Measurements from ENCODE around the gene SLC29A3.

The SLC29A3 gene

DNA sequence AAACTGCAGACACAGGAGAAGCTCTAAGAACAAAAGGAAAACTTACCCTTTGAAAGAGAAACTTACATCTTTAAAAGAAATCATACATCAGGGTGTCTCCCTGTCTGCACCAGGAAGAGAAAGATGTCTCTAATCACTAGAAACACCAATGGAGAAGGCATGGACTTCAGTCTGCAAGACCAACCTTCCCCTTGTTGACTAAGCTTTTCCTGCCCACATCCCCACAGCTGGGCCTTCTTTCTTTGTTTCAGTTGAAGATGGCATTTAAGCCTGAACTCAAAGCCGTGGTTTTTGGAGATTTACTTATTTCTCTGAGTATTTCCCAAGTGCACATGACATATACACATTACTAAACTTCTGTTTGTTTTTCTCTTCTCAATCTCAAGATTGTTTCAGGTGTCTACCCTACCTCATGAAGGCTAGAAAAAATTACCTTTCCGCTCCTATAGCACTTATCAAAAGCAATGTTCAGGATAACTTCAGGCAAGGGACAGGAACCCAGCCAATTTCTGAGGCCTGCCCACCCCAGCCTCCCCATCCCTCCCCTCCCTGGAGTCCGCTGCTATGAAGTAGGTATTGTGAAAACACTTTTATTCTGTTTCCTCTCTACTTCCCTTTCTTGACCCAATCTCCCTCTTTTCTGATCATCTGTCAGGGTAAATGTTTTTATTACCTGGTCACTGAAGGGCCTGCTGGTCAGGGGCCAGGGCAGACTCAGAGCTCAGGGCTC, 2.8 kb upstream of the SLC29A3 start:
- H3K4me1 Mint-ChIP-seq (ENCODE audit: low read depth): peaks cover 25% of the 10 kb centered on the region

GRCh38 chr10:71316786-71317160, 2.3 kb upstream of the SLC29A3 start:
- H3K4me1 Mint-ChIP-seq (ENCODE audit: low read depth): peaks cover 25% of the 10 kb centered on the region

More for the DNA sequence above, 2.8 kb upstream of the SLC29A3 start:
- Mint-ChIP-seq H3K4me3 (no peak overlapping the region), H3K9me3 (no peaks in the 10 kb centered on the region), H3K27me3 (ENCODE audit: low read depth) (peaks cover 18% of the 10 kb centered on the region), H3K27ac (no peak overlapping the region), H3K36me3 (ENCODE audit: low read depth) (no peaks in the 10 kb centered on the region)

GRCh38 chr10:71317739-71318138, 1.3 kb upstream of the SLC29A3 start:
- Mint-ChIP-seq H3K27ac (no peak overlapping the region), H3K4me3 (no peak overlapping the region), H3K36me3 (ENCODE audit: low read depth) (no peaks in the 10 kb centered on the region), H3K27me3 (ENCODE audit: low read depth) (peaks cover 7% of the 10 kb centered on the region), H3K4me1 (ENCODE audit: low read depth) (peaks cover 25% of the 10 kb centered on the region), H3K9me3 (no peaks in the 10 kb centered on the region)

More at GRCh38 chr10:71316786-71317160, 2.3 kb upstream of the SLC29A3 start:
- H3K27me3 Mint-ChIP-seq (ENCODE audit: low read depth): peaks cover 14% of the 10 kb centered on the region
- no peak overlapping the region for H3K4me3 Mint-ChIP-seq
- H3K27ac Mint-ChIP-seq: no peak overlapping the region
- H3K9me3 Mint-ChIP-seq: no peaks in the 10 kb centered on the region
- H3K36me3 Mint-ChIP-seq (ENCODE audit: low read depth): no peaks in the 10 kb centered on the region

DNA sequence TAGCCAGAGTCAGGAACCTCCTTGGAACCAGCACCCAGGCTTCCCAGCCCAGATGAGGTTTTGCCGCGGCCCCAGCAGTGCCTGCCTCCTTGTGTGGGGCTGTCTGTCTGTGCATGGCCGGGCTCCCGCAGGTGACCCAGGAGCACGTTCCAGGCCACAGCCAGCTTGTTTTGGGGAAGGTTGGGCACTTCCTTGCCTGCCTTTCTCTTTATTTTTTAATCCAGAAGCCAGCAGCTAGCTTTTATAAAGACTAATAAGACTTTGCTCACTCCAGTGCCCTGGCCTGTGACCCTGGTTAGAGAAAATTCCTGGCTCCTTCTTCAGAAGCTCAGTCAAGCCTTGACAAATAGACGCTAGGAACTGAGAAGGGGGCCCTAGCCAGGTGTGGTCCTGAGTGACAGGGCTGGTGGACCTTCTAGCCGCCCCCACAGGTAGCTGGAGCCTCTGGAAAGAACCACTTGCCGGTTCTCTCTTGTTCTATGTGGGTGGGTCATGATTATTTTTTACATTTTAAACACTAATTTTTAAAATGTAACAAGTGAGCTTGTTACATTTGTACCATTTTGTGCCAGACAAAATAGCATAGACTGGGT, 837 bp downstream of the SLC29A3 start:
- peak overlapping the region; percentile 80 for H3K27ac Mint-ChIP-seq

DNA sequence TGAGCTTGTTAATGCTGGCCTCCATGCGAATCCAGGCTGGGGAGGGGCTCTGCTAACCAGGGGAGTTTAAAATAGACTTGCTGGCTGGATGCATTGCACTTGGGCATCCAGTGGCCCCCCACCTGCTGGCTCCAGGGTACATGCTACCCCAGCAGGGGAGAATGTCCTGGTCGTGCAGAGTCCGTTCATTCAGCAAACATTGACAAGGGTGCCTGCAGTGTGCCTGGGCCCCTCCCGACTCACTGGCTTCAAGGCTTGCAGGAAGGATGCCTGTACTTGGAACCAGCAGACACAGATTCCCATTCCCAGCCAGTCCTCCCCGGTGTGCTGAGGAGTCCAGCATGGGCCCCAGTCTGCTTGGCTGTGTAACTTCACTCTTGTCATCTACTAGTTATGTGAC, 1.5 kb downstream of the SLC29A3 start:
- Mint-ChIP-seq H3K4me1 (ENCODE audit: low read depth) (peaks cover 24% of the 10 kb centered on the region), H3K27me3 (ENCODE audit: low read depth) (no peaks in the 10 kb centered on the region)

More for the DNA sequence above, 837 bp downstream of the SLC29A3 start:
- no peaks in the 10 kb centered on the region for H3K9me3 Mint-ChIP-seq
- H3K4me3 Mint-ChIP-seq: peak overlapping the region; percentile 92
- H3K27me3 Mint-ChIP-seq (ENCODE audit: low read depth): no peaks in the 10 kb centered on the region
- H3K4me1 Mint-ChIP-seq (ENCODE audit: low read depth): peaks cover 25% of the 10 kb centered on the region
- H3K36me3 Mint-ChIP-seq (ENCODE audit: low read depth): peaks cover 5% of the 10 kb centered on the region

GRCh38 chr10:71321386-71321785, 2.3 kb downstream of the SLC29A3 start:
- Mint-ChIP-seq H3K4me1 (ENCODE audit: low read depth) (peaks cover 17% of the 10 kb centered on the region), H3K27me3 (ENCODE audit: low read depth) (no peaks in the 10 kb centered on the region), H3K4me3 (no peak overlapping the region), H3K27ac (no peak overlapping the region), H3K9me3 (no peaks in the 10 kb centered on the region), H3K36me3 (ENCODE audit: low read depth) (peaks cover 5% of the 10 kb centered on the region)

More for the DNA sequence above, 1.5 kb downstream of the SLC29A3 start:
- Mint-ChIP-seq H3K36me3 (ENCODE audit: low read depth) (peaks cover 5% of the 10 kb centered on the region), H3K9me3 (no peaks in the 10 kb centered on the region), H3K4me3 (no peak overlapping the region), H3K27ac (no peak overlapping the region)

- Mint-ChIP-seq H3K36me3 (ENCODE audit: low read depth) (peaks cover 5% of the 10 kb centered on the region), H3K9me3 (no peaks in the 10 kb centered on the region), H3K4me3 (no peak overlapping the region), H3K27me3 (ENCODE audit: low read depth) (no peaks in the 10 kb centered on the region), H3K27ac (no peak overlapping the region), H3K4me1 (ENCODE audit: low read depth) (peaks cover 7% of the 10 kb centered on the region)
Observed at GRCh38 chr10:71323407-71323806, 4.3 kb downstream of the SLC29A3 start.

DNA sequence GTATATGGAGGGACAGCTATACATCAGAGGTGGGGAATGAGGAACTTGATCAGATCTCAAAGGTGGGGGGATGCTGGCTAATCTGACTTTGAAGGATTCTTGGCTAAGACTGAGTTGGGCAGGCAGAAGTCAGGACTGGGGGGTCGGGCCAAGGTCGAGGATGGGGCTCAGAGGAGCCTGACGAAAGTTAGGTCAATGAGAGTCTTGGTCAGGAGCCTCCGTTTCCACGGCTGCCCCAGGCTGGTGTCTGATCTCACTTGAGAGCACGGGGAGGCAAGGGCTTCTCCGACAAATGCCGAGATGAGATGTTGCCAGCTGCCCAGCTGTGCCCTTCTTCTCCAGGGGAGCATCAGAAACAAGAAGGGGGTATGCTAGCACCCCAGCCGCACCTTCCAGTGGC, 5.7 kb downstream of the SLC29A3 start:
- no peaks in the 10 kb centered on the region for H3K9me3 Mint-ChIP-seq
- peaks cover 3% of the 10 kb centered on the region for H3K4me1 Mint-ChIP-seq (ENCODE audit: low read depth)
- no peak overlapping the region for H3K27ac Mint-ChIP-seq
- H3K36me3 Mint-ChIP-seq (ENCODE audit: low read depth): peaks cover 5% of the 10 kb centered on the region
- no peaks in the 10 kb centered on the region for H3K27me3 Mint-ChIP-seq (ENCODE audit: low read depth)
- H3K4me3 Mint-ChIP-seq: no peak overlapping the region

GRCh38 chr10:71325267-71325666, 6.2 kb downstream of the SLC29A3 start:
- no peaks in the 10 kb centered on the region for H3K9me3 Mint-ChIP-seq
- H3K4me3 Mint-ChIP-seq: no peak overlapping the region
- no peak overlapping the region for H3K27ac Mint-ChIP-seq
- no peaks in the 10 kb centered on the region for H3K27me3 Mint-ChIP-seq (ENCODE audit: low read depth)
- peaks cover 3% of the 10 kb centered on the region for H3K4me1 Mint-ChIP-seq (ENCODE audit: low read depth)
- H3K36me3 Mint-ChIP-seq (ENCODE audit: low read depth): peaks cover 5% of the 10 kb centered on the region

GRCh38 chr10:71326464-71326881, 7.4 kb downstream of the SLC29A3 start:
- Mint-ChIP-seq H3K9me3 (no peaks in the 10 kb centered on the region), H3K4me3 (no peak overlapping the region), H3K36me3 (ENCODE audit: low read depth) (peaks cover 5% of the 10 kb centered on the region), H3K27me3 (ENCODE audit: low read depth) (no peaks in the 10 kb centered on the region), H3K4me1 (ENCODE audit: low read depth) (peaks cover 3% of the 10 kb centered on the region), H3K27ac (no peak overlapping the region)

DNA sequence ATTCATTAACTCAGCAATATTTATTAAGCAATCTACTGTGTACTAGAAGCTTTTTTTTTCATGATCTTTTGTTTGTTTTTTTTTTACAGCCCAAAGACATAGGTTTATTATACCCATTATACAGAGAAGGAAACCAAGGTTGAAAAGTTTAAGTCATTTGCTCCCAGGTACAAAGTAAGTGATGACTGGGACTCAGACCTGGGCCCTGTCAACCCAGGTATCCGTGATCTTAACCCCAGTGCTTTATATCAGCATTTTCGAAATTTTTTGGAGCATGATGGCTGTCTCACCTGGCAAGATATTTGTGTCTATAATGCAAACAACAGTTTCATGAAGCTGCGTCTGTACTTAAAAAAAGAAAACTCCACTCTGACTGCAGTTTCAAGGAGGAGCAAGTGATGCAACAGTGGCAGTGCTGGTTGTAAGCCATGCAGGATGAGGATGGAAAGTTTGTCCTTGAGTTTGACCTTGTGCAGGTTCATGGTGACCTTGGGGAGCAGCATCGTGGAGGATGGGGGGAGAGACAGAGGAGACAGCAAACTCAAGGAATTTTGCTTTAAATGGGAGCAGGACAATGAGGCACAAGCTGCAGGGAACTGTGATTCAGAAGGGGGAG, 11.8 kb downstream of the SLC29A3 start:
- H3K27ac Mint-ChIP-seq: no peak overlapping the region
- H3K4me3 Mint-ChIP-seq: no peak overlapping the region
- H3K27me3 Mint-ChIP-seq (ENCODE audit: low read depth): no peaks in the 10 kb centered on the region
- no peaks in the 10 kb centered on the region for H3K36me3 Mint-ChIP-seq (ENCODE audit: low read depth)
- H3K4me1 Mint-ChIP-seq (ENCODE audit: low read depth): no peaks in the 10 kb centered on the region
- H3K9me3 Mint-ChIP-seq: no peaks in the 10 kb centered on the region

GRCh38 chr10:71331736-71332135, 12.7 kb downstream of the SLC29A3 start:
- Mint-ChIP-seq H3K27ac (no peak overlapping the region), H3K9me3 (no peaks in the 10 kb centered on the region), H3K27me3 (ENCODE audit: low read depth) (no peaks in the 10 kb centered on the region), H3K4me3 (no peak overlapping the region), H3K36me3 (ENCODE audit: low read depth) (no peaks in the 10 kb centered on the region), H3K4me1 (ENCODE audit: low read depth) (no peaks in the 10 kb centered on the region)

- H3K27ac Mint-ChIP-seq: no peak overlapping the region
- H3K4me3 Mint-ChIP-seq: no peak overlapping the region
- no peaks in the 10 kb centered on the region for H3K27me3 Mint-ChIP-seq (ENCODE audit: low read depth)
- H3K4me1 Mint-ChIP-seq (ENCODE audit: low read depth): no peaks in the 10 kb centered on the region
- H3K36me3 Mint-ChIP-seq (ENCODE audit: low read depth): no peaks in the 10 kb centered on the region
- H3K9me3 Mint-ChIP-seq: no peaks in the 10 kb centered on the region
Observed at GRCh38 chr10:71332466-71332865, 13.4 kb downstream of the SLC29A3 start.

DNA sequence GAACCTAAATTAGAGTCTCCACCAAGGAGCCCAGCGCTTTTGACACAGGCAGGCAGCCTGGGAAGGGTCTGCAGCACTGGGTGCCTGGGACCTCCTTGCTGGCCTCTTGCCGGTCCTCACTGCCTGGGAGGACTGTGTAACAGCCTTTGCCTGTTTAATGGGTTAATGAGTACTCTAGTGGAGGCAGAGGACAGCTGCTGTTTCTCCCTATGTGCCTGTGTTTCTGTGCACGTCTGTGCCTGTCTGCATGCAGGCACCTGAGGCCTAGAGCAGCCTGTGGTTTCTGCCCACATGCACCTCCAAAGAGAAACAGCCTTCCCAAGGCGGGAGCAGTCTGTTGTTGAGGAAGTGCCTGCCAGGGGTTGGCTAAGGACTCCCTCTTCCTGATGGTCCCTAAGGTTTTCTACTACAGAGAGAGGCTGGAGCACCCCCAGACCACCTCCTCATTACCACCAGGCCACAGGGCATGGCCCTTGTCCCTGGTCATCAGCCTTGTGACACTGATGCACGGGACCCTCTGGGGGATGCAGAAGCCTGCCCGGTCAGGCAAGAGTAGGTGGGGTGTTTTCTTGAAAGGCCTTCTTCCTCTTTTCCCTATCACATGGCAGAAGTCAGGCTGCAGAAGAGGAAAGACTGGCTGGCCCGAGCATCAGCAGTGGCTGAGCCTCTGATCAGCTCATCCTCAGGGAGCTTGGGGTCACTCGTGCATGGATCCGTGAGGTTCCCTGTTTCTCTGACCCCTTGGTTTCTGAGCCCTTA, 14.2 kb downstream of the SLC29A3 start:
- H3K36me3 Mint-ChIP-seq (ENCODE audit: low read depth): no peaks in the 10 kb centered on the region
- H3K4me3 Mint-ChIP-seq: no peak overlapping the region
- H3K9me3 Mint-ChIP-seq: no peaks in the 10 kb centered on the region
- no peaks in the 10 kb centered on the region for H3K4me1 Mint-ChIP-seq (ENCODE audit: low read depth)
- H3K27ac Mint-ChIP-seq: no peak overlapping the region
- H3K27me3 Mint-ChIP-seq (ENCODE audit: low read depth): no peaks in the 10 kb centered on the region
